ENCODE measurements around the gene CTDP1.
A peak's percentile ranks its signal among the peaks of the same experiment; 100 is the strongest.
"Not testable (repeated sequence)": the region's sequence is repeated elsewhere in the genome, so short reads cannot be mapped to it uniquely, and the experiment has no call there.

CTDP1 gene

GRCh38 chr18:79738581-79739439 lies 59.2 kb downstream of the CTDP1 start:
- peak in 2 of 56 donors; percentile 6 to 15 for DNase-seq

GRCh38 chr18:79739440-79739778 lies 59.8 kb downstream of the CTDP1 start:
- no peak for DNase-seq

- not testable (repeated sequence) for DNase-seq
These were observed 60.4 kb downstream of the CTDP1 start for GRCh38 chr18:79740047-79740446.

- DNase-seq, result no peak
These were observed 61.1 kb downstream of the CTDP1 start for GRCh38 chr18:79740521-79741361.

GRCh38 chr18:79741362-79741700 lies 61.7 kb downstream of the CTDP1 start:
- DNase-seq, result no peak

GRCh38 chr18:79742076-79742475 lies 62.5 kb downstream of the CTDP1 start:
- no peak for DNase-seq

- no peak for DNase-seq
These were observed 65.0 kb downstream of the CTDP1 start for GRCh38 chr18:79744625-79745024.

GRCh38 chr18:79746730-79747129 lies 67.1 kb downstream of the CTDP1 start:
- no peak for DNase-seq

GRCh38 chr18:79747156-79747845 lies 67.7 kb downstream of the CTDP1 start:
- no peak for DNase-seq

- DNase-seq, result no peak
These were observed 68.9 kb downstream of the CTDP1 start for GRCh38 chr18:79748321-79749180.

GRCh38 chr18:79749251-79750191 lies 69.9 kb downstream of the CTDP1 start:
- DNase-seq, result peak in 32 of 56 donors; percentile 8 to 81 (median 50)

GRCh38 chr18:79750980-79751571 lies 71.5 kb downstream of the CTDP1 start:
- peak in 10 of 56 donors; percentile 14 to 55 (median 34) for DNase-seq

- not testable (repeated sequence) for DNase-seq
These were observed 72.4 kb downstream of the CTDP1 start for GRCh38 chr18:79751918-79752578.

- not testable (repeated sequence) for DNase-seq
These were observed 73.3 kb downstream of the CTDP1 start for GRCh38 chr18:79752946-79753345.

- DNase-seq, result no peak
These were observed 73.8 kb downstream of the CTDP1 start for GRCh38 chr18:79753391-79753851.

- peak in 4 of 56 donors; percentile 34 to 52 (median 40) for DNase-seq
These were observed 74.6 kb downstream of the CTDP1 start for GRCh38 chr18:79754022-79754761.

GRCh38 chr18:79754831-79755351 lies 75.3 kb downstream of the CTDP1 start:
- DNase-seq, result no peak

Data from nucleus accumbens (tissue), 56 donors.